Esophagus mucosa (tissue), 1 donor: ENCODE results near the gene DOCK8. TPM values are rescaled to one million over a fixed set of nuclear protein-coding genes. Genes with fewer than 3 reads are reported as not detected.

Source experiments
- ATAC-seq: fragments of 200-7000 bp; cut with Tn5 transposase; one replicate; pipeline ENCODE4 v1.9.1; 2020
- total RNA-seq: library from RNA; stranded (reverse); gene quantifications from one replicate; pipeline ENCODE4 v1.2.4, GENCODE V29; 2023
- donor health status: DM: yes; HTN: yes; CAD: no.

Gene DOCK8
- total RNA-seq, 1 donor from 2014 or later = 11.4 TPM

DNA sequence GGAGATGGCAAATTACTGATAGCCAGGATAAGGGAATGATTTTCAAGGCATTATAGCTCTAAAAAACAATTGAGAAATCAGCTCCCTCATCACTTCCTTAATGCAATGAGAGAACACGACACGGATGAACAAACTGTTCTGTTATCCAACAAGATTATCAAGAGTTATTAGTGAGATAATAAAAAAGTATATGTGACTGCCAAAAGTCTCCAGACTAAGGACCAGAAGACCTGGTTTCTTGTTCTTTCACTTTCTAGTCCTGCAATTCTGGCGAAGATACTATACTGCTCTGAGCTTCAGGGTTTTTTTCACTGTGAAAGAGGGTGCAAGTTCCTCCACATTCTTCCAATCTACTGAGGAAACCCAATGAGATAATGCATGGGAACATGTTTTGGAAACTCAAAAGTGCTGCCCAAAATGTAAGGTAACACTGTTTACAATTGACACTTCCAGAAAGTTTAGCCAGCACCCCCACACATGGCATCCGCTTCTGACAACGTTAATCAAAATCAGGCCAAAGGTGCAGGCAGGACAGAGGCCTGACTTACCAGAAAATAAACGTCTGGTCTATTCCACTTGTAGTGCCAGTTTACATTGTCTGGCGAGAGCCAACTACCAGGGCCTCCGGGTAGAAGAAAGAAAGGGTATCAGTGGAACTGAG, 254.2 kb downstream of the DOCK8 start:
- no peak for ATAC-seq

GRCh38 chr9:469672-470551, 255.2 kb downstream of the DOCK8 start:
- peak; percentile 88 for ATAC-seq

- ATAC-seq = peak; percentile 36
Observed at GRCh38 chr9:470552-471194, 256.0 kb downstream of the DOCK8 start.

DNA sequence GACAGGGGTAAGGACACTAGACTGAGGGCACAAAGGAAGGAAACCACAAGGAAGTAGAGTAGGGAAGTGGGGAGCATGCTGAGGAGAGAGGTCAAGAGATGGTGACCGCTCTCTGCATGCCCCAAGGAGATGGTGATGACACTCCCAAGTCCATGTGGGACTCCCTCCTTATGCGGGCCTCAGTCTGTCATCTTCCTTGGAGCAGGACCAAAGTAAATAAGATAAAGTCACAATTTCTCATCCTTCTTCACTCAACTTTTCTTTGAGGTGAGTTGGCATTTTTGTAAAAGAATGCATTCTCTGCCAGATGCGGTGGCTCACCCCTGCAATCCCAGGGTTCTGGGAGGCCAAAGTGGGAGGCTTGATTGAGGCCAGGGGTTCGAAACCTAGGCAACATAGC, 256.7 kb downstream of the DOCK8 start:
- ATAC-seq = no peak

DNA sequence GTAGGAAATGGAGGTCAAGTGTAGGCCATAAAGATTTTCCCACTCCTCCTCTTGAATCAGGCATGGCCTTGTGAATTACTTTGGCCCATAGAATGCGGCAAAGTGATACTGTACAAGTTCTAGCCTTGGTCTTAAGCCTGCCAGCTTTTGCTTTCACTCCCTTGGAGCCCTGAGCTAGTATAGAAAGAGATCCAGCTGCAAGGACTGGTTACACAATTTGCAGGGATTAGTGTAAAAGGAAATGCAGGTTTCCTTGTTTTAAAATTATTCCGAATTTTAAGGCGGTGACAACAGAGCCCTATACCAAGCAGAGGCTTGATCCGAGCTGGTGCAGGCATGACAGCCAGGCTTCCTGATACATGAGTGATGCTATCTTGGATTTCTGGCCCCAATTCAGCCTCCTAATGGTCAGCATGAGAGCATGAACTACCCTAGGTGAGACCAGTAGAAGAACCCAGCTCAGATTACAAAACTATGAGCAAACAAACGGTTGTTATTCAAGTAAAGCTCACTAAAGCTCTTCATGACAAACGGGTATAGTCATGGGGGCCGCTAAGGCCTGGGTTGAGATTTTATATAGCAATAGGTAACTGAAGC, 257.9 kb downstream of the DOCK8 start:
- ATAC-seq = peak; percentile 75

DNA sequence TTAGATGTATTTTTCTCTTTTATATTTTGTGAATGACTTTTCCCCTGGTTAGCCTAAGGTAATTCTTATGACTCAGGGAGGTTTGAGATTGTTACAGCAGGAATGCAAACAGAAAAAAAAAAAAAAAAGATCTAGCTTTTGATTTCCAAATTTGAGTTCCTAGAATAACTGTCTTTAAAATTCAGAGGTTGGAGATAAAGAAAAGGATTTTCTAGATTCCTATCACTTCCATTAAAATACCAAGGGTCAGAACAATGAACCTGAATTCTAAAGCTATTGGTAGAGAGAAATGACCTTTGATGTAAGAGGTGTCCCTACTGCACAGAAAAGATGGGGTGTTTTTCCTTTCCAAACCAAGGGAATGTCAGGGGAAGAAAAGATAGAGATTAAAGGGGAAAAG, 262.5 kb downstream of the DOCK8 start:
- ATAC-seq = no peak

- no peak for ATAC-seq
Observed at GRCh38 chr9:479304-479970, 264.8 kb downstream of the DOCK8 start.

- no peak for ATAC-seq
Observed at GRCh38 chr9:479971-480350, 265.3 kb downstream of the DOCK8 start.

DNA sequence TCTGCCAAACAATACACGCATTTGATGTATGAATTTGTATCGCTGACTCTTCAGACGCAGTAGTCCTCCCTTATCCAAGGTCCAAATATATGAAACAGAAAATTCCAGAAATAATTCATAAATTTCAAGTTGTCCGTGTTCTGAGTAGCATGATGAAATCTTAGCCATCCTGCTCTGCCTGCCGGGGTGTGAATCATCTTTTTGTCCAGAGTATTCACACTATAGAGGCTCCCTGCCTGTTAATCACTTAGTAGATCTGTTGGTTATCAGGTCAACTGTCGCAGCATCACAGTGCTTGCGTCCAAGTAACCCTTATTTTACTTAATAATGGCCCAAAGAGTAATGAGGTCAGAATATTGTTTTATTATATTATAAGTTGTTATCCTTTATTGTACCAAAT, 268.1 kb downstream of the DOCK8 start:
- ATAC-seq = no peak

DNA sequence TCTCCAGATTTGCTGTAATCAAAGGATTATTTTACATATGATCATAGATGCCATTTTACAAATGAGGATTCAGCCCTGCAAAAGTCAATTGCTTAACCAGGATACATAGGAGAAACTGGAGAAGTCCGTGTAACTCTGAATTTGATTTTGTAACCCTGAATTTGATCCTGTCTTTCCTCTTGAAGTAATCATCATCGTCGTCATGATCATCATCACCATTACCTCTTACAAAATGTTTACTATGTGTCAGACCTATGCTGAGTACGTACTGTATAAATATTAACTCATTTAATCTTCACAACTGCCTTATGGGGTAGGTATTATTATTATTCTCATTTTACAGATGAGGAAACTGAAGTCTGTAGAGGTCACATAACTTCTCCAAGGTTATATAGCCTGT, 271.5 kb downstream of the DOCK8 start:
- ATAC-seq = no peak

DNA sequence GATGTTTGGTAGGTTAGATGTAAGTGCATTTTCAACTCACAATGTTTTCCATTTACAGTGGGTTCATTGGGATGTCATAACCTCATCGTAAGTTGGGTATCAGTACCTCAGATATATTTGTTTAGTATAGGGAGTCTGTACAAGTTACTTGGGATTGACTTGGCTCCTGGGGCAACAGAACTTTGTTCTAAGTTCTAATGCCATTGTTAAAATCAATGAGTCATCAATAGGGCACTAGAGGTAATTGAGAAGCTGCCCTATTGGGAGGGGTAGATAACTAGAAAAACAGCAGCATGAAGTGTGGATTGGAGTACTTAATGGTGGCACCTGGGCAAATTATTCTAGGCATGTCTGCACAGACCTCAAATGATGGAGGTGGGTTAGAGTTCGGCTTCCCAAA, 272.8 kb downstream of the DOCK8 start:
- peak; percentile 69 for ATAC-seq

DNA sequence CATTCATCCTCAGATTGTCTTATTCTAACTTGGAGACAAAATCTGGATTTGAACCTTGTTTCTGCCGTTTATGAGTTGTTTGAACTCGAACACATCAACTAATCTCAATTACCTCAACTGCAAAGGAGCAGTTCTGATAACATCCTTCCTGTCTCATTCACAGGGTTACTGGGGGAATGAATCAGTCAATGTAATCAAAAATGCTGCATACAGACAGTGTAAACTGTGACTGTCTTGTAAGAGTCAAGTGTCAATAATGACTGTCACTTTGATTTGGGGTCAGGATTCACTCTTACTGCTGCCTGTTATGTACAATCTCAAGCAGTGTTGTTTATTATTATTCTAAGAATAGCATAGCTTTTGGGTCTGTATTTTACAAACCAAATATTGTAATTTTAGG, 273.8 kb downstream of the DOCK8 start:
- no peak for ATAC-seq

GRCh38 chr9:489198-490197, 274.8 kb downstream of the DOCK8 start:
- no peak for ATAC-seq

GRCh38 chr9:494764-495163, 280.1 kb downstream of the DOCK8 start:
- ATAC-seq = no peak

DNA sequence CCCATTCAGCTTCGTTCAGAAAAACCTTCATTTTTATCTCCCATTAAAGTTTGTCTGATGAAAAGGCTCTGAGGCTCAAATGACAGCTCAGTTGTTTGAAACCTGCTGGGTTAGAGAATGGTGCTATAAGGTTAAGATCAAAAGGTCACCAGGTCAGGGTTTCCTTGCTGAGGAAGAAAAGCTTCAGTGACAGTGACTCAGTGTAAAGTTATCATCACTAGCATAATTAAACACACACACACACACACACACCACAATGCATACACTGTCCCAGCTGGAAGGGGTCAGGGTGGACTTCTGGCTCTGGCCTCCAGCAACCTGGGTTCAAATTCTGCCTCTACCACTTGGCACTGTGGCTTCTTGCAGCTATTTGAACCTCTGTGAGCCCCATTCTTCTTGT, 281.1 kb downstream of the DOCK8 start:
- peak; percentile 79 for ATAC-seq

- no peak for ATAC-seq
Observed at GRCh38 chr9:503326-503725, 288.7 kb downstream of the DOCK8 start.

DNA sequence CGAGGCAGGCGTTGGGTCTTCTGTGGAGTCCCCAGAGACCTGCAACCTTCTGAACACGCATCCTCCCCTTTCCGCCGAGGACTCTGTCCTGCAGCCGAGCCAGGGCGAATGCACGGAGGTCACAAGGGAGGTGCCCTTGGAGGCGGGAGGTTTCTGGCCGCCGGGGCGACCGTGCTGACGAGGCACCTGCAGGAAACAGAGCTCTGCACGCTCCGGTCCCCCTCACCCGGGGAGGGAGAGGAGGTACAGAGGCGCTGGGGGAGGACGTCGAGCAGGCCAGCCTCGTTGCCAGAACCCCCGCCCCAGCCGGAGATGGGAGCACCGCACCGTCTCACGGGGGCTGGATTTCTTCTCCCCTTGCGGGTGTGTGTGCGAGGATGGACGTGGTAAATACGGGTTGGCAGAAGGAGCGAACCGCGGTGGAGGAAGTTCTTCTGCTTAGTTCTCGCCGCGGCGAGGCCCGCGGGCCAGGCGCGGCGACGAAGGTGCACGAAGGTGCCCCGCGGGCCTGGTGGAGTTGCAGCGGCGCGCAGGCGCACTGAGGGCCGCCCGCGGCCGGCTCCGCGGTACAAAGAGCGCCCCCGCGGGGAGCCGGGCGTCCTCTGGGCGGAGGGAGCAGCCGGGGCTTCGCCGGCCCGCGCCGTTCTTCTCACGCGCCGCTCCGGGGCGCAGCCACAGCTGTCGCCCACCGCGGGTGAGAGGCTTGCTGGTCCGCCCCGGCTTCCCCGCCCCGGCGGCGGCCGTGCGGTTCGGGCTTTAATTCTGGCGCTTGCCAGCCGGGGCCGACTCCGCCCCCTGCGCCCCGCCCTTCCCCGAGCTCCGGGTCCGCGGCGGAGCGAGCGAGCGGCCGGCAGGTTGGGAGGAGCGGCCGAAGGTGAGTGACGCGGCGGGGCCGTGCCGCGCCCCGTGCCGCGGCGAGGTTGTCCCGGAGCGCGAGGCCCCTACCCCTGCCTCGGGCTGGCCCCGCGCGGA, 289.5 kb downstream of the DOCK8 start, which contains the start of gene KANK1:
KANK1 (plus strand) TSS at position 815 of the 972 bp plus-strand sequence.
- ATAC-seq = peak; percentile 95

DNA sequence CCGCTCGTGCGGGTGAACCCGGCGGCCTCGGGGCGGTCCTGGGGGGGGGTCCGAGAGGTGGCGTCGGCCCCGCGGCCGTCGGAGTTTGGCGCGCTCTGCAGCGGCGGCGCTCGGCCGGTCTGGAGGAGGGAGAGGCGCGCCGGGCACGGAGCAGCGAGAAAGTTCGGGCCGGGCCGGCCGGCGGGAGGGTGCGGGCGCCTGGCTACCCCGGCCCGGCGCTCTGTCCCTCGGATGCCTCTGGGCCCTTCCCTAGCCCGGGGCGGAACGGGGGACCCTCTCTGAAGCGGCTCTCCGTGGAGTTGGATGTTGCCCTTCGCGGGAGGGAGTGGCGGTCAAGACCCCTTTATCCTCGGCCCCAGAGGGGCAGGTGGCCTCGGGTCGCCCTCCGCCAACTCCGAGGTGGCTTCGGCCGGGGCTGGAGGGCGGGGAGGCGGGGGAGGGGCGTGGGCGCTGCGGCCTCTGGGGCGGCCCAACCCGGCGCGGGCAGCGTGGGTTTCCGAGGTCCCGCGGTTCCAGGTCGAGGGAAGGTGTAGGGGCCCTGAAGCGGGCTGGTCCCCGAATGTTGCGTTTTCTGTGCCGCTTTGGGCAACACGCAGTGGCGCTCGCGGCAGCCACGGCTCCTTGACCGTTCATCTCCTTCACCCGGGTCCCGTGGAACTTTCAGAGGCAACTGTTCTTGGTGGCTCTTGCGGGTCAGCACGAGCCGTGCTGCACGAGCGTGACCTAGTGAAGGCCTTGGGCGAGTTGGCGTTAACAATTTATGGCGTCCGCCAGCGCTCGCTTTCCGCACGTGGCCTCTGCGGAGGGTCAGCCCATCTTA, 290.5 kb downstream of the DOCK8 start:
- ATAC-seq = peak; percentile 28

DNA sequence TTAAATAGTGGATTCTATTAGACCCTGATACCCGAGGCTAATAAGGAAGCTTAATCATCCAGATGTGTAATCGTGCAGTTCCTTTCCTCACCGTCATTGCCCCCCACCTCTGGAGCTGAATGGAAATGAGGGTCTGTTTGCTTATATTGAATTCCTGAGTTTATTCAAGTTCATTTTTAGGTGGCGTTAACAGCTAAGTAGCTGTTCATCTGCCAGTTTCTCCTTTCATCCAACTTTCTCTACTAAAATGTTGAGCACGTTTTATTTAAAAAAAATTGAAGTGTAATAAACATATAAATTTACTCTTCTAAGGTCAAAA, 291.0 kb downstream of the DOCK8 start:
- no peak for ATAC-seq
